Measurements from ENCODE around the gene NECAB3. TPM values are rescaled to one million over a fixed set of nuclear protein-coding genes. Genes with fewer than 3 reads are reported as not detected.

Gene NECAB3
- total RNA-seq, 2 donors from 2014 or later: 77.2 to 92.3 TPM

GRCh38 chr20:33669224-33669623 is 5.0 kb downstream of the NECAB3 start:
- Mint-ChIP-seq H3K36me3 (ENCODE audit: low read depth) (peaks cover 44% of the 10 kb centered on the region), H3K27ac (no peak overlapping the region), H3K4me3 (no peak overlapping the region), H3K27me3 (ENCODE audit: insufficient read depth) (peaks cover 4% of the 10 kb centered on the region), H3K9me3 (no peaks in the 10 kb centered on the region), H3K4me1 (peaks cover 31% of the 10 kb centered on the region)
- TF ChIP-seq, protein P1, sequence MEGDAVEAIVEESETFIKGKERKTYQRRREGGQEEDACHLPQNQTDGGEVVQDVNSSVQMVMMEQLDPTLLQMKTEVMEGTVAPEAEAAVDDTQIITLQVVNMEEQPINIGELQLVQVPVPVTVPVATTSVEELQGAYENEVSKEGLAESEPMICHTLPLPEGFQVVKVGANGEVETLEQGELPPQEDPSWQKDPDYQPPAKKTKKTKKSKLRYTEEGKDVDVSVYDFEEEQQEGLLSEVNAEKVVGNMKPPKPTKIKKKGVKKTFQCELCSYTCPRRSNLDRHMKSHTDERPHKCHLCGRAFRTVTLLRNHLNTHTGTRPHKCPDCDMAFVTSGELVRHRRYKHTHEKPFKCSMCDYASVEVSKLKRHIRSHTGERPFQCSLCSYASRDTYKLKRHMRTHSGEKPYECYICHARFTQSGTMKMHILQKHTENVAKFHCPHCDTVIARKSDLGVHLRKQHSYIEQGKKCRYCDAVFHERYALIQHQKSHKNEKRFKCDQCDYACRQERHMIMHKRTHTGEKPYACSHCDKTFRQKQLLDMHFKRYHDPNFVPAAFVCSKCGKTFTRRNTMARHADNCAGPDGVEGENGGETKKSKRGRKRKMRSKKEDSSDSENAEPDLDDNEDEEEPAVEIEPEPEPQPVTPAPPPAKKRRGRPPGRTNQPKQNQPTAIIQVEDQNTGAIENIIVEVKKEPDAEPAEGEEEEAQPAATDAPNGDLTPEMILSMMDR (conservative IDR thresholded peaks at IDR 0.05): no peak
- H3K27me3 ChIP-seq (ENCODE audit: control insufficient read depth, insufficient read depth, low read length, poor library complexity, severe bottlenecking): no peaks in the 10 kb centered on the region
- peaks cover 13% of the 10 kb centered on the region for H3K4me1 ChIP-seq (ENCODE audit: control insufficient read depth, insufficient read depth, low read length)
- peaks cover 27% of the 10 kb centered on the region for H3K36me3 ChIP-seq (ENCODE audit: control insufficient read depth, insufficient read depth, low read length)
- H3K27ac ChIP-seq (ENCODE audit: low read depth, low read length): no peak overlapping the region
- no peak for DNase-seq
- WGBS, 2 experiments (ENCODE audit: insufficient coverage in 1 of 2, insufficient read length in 1 of 2): 99% methylated on average over 5 of the region's 5 CpGs; no CpG with 5 or more reads in 1 of the 2 experiments
- no peak overlapping the region for H3K4me3 ChIP-seq (ENCODE audit: low read length)
- H3K9ac ChIP-seq (ENCODE audit: extremely low read depth, low read length, poor library complexity, severe bottlenecking): no peak overlapping the region
- no peaks in the 10 kb centered on the region for H3K9me3 ChIP-seq (ENCODE audit: control insufficient read depth, low read length)

- Histone ChIP-seq H3K36me3 (ENCODE audit: control insufficient read depth, insufficient read depth, low read length) (peaks cover 27% of the 10 kb centered on the region), H3K4me1 (ENCODE audit: control insufficient read depth, insufficient read depth, low read length) (peaks cover 13% of the 10 kb centered on the region), H3K27ac (ENCODE audit: low read depth, low read length) (no peak overlapping the region), H3K9ac (ENCODE audit: extremely low read depth, low read length, poor library complexity, severe bottlenecking) (no peak overlapping the region), H3K9me3 (ENCODE audit: control insufficient read depth, low read length) (no peaks in the 10 kb centered on the region), H3K27me3 (ENCODE audit: control insufficient read depth, insufficient read depth, low read length, poor library complexity, severe bottlenecking) (no peaks in the 10 kb centered on the region), H3K4me3 (ENCODE audit: low read length) (no peak overlapping the region)
- no peaks in the 10 kb centered on the region for H3K9me3 Mint-ChIP-seq
- no peak overlapping the region for H3K27ac Mint-ChIP-seq
- DNase-seq: no peak
- peaks cover 44% of the 10 kb centered on the region for H3K36me3 Mint-ChIP-seq (ENCODE audit: low read depth)
- 94 to 95% methylated on average over 12 to 13 of the region's 13 CpGs for WGBS, 2 experiments (ENCODE audit: insufficient coverage in 1 of 2, insufficient read length in 1 of 2)
- no peak overlapping the region for H3K4me3 Mint-ChIP-seq
- H3K4me1 Mint-ChIP-seq: peaks cover 31% of the 10 kb centered on the region
- H3K27me3 Mint-ChIP-seq (ENCODE audit: insufficient read depth): peaks cover 4% of the 10 kb centered on the region
- TF ChIP-seq, protein P1 (conservative IDR thresholded peaks at IDR 0.05): no peak
Observed at GRCh38 chr20:33668466-33669155, 5.6 kb downstream of the NECAB3 start.

GRCh38 chr20:33667676-33668465 is 6.4 kb downstream of the NECAB3 start:
- H3K27ac Mint-ChIP-seq: no peak overlapping the region
- H3K36me3 Mint-ChIP-seq (ENCODE audit: low read depth): peaks cover 44% of the 10 kb centered on the region
- H3K27me3 ChIP-seq (ENCODE audit: control insufficient read depth, insufficient read depth, low read length, poor library complexity, severe bottlenecking): no peaks in the 10 kb centered on the region
- H3K27me3 Mint-ChIP-seq (ENCODE audit: insufficient read depth): peaks cover 4% of the 10 kb centered on the region
- DNase-seq: peak; percentile 93
- H3K4me1 ChIP-seq (ENCODE audit: control insufficient read depth, insufficient read depth, low read length): peaks cover 6% of the 10 kb centered on the region
- H3K36me3 ChIP-seq (ENCODE audit: control insufficient read depth, insufficient read depth, low read length): peaks cover 27% of the 10 kb centered on the region
- WGBS, 2 experiments (ENCODE audit: insufficient coverage in 1 of 2, insufficient read length in 1 of 2): 34 to 55% methylated on average over 35 to 47 of the region's 47 CpGs
- peaks cover 26% of the 10 kb centered on the region for H3K4me1 Mint-ChIP-seq
- H3K9me3 Mint-ChIP-seq: no peaks in the 10 kb centered on the region
- peak overlapping the region; percentile 53 for H3K4me3 Mint-ChIP-seq
- TF ChIP-seq, protein P1 (conservative IDR thresholded peaks at IDR 0.05): peak; percentile 98
- H3K9ac ChIP-seq (ENCODE audit: extremely low read depth, low read length, poor library complexity, severe bottlenecking): no peak overlapping the region
- H3K4me3 ChIP-seq (ENCODE audit: low read length): peak overlapping the region; percentile 60
- no peaks in the 10 kb centered on the region for H3K9me3 ChIP-seq (ENCODE audit: control insufficient read depth, low read length)
- H3K27ac ChIP-seq (ENCODE audit: low read depth, low read length): no peak overlapping the region
